Chondrocyte (in vitro differentiated cells): Measurements from ENCODE around the gene RNASE13. TPM values are rescaled to one million over a fixed set of nuclear protein-coding genes. Genes with fewer than 3 reads are reported as not detected.

Experiments used
- DNase-seq: peaks from one replicate; pipeline ENCODE4 v3.0.0; 2021; ENCODE audit warnings: mixed read lengths, low spot score
- H3K27ac Mint-ChIP-seq: one replicate; pipeline ENCODE4 v1.8.0; 2021; ENCODE audit warnings: mild to moderate bottlenecking, moderate library complexity, mixed read lengths; ENCODE audit not compliant: unreplicated experiment
- H3K27me3 Mint-ChIP-seq: 2 replicates; pipeline ENCODE4 v1.8.0; 2021; ENCODE audit warnings: low read depth, mixed read lengths
- H3K36me3 Mint-ChIP-seq: 2 replicates; pipeline ENCODE4 v1.8.0; 2021; ENCODE audit warnings: low read depth, mixed read lengths
- H3K4me1 Mint-ChIP-seq: 2 replicates; pipeline ENCODE4 v1.8.0; 2021; ENCODE audit warnings: low read depth, mild to moderate bottlenecking, mixed read lengths
- H3K4me3 Mint-ChIP-seq: one replicate; pipeline ENCODE4 v1.8.0; 2021; ENCODE audit warnings: mild to moderate bottlenecking, moderate library complexity, mixed read lengths; ENCODE audit not compliant: unreplicated experiment
- H3K9me3 Mint-ChIP-seq: 2 replicates; pipeline ENCODE4 v1.8.0; 2021; ENCODE audit warnings: low read depth, mixed read lengths
- CTCF ChIP-seq: fragments of 200-600 bp; sonication (generic); IDR thresholded peaks from 2 replicates; pipeline ENCODE4 v1.5.0; 2021; ENCODE audit warnings: antibody characterized with exemption, mild to moderate bottlenecking, moderate library complexity
- total RNA-seq: library from RNA; stranded (reverse); gene quantifications from 3 replicates; pipeline ENCODE4 v1.2.1, GENCODE V29; 2021

The RNASE13 gene
- total RNA-seq, 1 donor from 2014 or later: not detected

DNA sequence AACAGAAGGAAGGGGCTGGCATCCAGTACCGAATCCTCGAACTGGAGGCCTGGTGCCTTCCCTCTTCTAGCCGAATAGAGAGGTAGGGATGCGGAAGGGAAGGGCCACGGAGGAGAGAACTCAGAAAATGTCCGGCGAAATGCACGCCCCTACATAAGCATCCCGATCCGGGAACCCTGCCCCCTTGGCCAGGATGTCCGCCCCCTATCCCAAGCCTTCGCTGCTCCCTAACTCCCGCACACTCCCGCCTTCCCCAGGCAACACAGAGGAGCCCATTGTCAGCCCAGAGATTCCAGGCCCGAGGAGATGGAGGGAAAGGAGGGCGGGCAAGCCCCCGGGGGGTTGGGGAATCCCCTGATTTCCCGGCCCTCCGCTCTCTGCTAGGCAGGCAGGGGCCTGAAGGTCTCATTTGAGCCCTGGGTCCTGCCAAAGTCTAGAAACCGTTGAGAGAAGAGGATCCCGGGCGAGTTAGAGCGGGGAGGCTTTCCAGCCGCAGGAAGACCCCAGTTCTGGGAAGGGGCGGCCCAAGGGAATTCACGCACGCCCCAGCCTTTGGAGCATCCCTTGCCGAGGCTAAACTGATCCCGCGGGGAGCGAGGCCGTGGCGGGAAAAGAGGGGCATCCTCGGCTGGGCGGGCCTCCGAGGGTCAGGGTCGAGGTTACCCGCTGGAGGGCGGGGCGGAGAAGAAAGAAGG is 34.9 kb upstream of the RNASE13 start:
- Mint-ChIP-seq H3K36me3 (peaks cover 10% of the 10 kb centered on the region), H3K9me3 (no peaks in the 10 kb centered on the region), H3K27me3 (no peaks in the 10 kb centered on the region), H3K27ac (peak overlapping the region; percentile 90), H3K4me1 (peaks cover 43% of the 10 kb centered on the region), H3K4me3 (peak overlapping the region; percentile 88)
- DNase-seq: no peak
- no peak for TF ChIP-seq CTCF

- peaks cover 10% of the 10 kb centered on the region for H3K36me3 Mint-ChIP-seq
- peak overlapping the region; percentile 90 for H3K27ac Mint-ChIP-seq
- DNase-seq: no peak
- no peaks in the 10 kb centered on the region for H3K27me3 Mint-ChIP-seq
- peak overlapping the region; percentile 88 for H3K4me3 Mint-ChIP-seq
- no peaks in the 10 kb centered on the region for H3K9me3 Mint-ChIP-seq
- H3K4me1 Mint-ChIP-seq: peaks cover 45% of the 10 kb centered on the region
- peak; percentile 84 for TF ChIP-seq CTCF
These were observed 34.1 kb upstream of the RNASE13 start for GRCh38 chr14:21068521-21069387.

DNA sequence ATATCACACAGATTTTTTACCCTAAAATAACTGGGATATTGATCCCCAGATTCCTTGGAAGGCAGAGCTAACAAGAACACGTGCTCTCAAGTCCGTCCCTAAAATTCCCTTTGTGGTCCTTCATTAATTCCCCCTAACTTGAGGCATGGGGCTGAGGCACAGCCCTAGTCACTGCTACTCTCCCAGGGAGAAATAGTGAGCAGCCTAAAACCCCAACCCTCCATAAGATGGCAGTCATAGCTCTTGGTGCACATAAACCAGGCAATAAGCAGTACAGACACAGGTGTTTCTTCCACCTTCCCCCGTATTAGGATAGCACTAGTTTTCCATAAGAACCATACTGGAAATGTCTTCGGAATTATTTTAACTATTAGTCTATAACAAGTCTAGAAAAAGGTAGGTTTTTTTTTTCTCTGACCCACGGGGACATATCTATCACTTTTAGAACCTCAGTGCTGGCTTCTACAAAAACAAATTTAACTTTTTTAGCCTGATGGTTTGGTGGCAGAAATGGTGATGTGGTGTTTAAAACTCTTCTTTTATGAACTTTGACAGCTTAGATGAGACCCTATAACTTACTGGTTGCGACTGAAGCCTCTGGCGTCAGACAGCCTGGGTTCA is 32.4 kb upstream of the RNASE13 start:
- H3K27ac Mint-ChIP-seq: no peak overlapping the region
- H3K4me3 Mint-ChIP-seq: no peak overlapping the region
- no peak for DNase-seq
- peak; percentile 58 for TF ChIP-seq CTCF
- H3K36me3 Mint-ChIP-seq: peaks cover under 1% of the 10 kb centered on the region
- H3K27me3 Mint-ChIP-seq: no peaks in the 10 kb centered on the region
- H3K4me1 Mint-ChIP-seq: peaks cover 46% of the 10 kb centered on the region
- H3K9me3 Mint-ChIP-seq: no peaks in the 10 kb centered on the region

GRCh38 chr14:21063479-21063878 is 28.9 kb upstream of the RNASE13 start:
- Mint-ChIP-seq H3K9me3 (no peaks in the 10 kb centered on the region), H3K36me3 (no peaks in the 10 kb centered on the region), H3K4me1 (peaks cover 43% of the 10 kb centered on the region), H3K4me3 (no peak overlapping the region), H3K27ac (peak overlapping the region; percentile 81), H3K27me3 (no peaks in the 10 kb centered on the region)
- DNase-seq: no peak
- TF ChIP-seq CTCF: no peak

DNA sequence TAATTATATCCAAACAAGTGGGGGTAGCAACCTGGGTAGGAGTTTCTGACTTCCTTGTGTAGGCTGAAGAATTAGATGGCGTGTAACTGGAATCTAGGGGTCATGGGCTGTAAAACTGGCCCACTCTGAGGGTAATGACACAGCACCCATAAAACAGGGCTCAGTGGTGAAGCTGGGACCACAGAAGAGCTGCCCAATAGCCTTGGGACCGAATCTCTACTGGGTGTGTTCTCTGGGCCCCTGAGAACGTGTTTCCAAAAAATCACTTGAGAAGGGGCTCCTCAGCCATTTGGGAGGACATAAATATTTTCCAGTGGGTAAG is 26.7 kb upstream of the RNASE13 start:
- Mint-ChIP-seq H3K4me1 (peaks cover 46% of the 10 kb centered on the region), H3K9me3 (no peaks in the 10 kb centered on the region), H3K36me3 (no peaks in the 10 kb centered on the region), H3K27ac (no peak overlapping the region), H3K27me3 (no peaks in the 10 kb centered on the region), H3K4me3 (no peak overlapping the region)
- no peak for DNase-seq
- TF ChIP-seq CTCF: no peak
